HG02610 (cell line): ENCODE data around the gene DNAJC1.
"Not testable (repeated sequence)": the region's sequence is repeated elsewhere in the genome, so short reads cannot be mapped to it uniquely, and the experiment has no call there.

Experiments used
- ATAC-seq: cut with Tn5 transposase; IDR thresholded peaks from one replicate; pipeline ENCODE4 v1.9.1; 2021; ENCODE audit warnings: mild to moderate bottlenecking, moderate library complexity; ENCODE audit not compliant: unreplicated experiment

The DNAJC1 gene, protein sequence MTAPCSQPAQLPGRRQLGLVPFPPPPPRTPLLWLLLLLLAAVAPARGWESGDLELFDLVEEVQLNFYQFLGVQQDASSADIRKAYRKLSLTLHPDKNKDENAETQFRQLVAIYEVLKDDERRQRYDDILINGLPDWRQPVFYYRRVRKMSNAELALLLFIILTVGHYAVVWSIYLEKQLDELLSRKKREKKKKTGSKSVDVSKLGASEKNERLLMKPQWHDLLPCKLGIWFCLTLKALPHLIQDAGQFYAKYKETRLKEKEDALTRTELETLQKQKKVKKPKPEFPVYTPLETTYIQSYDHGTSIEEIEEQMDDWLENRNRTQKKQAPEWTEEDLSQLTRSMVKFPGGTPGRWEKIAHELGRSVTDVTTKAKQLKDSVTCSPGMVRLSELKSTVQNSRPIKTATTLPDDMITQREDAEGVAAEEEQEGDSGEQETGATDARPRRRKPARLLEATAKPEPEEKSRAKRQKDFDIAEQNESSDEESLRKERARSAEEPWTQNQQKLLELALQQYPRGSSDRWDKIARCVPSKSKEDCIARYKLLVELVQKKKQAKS

DNA sequence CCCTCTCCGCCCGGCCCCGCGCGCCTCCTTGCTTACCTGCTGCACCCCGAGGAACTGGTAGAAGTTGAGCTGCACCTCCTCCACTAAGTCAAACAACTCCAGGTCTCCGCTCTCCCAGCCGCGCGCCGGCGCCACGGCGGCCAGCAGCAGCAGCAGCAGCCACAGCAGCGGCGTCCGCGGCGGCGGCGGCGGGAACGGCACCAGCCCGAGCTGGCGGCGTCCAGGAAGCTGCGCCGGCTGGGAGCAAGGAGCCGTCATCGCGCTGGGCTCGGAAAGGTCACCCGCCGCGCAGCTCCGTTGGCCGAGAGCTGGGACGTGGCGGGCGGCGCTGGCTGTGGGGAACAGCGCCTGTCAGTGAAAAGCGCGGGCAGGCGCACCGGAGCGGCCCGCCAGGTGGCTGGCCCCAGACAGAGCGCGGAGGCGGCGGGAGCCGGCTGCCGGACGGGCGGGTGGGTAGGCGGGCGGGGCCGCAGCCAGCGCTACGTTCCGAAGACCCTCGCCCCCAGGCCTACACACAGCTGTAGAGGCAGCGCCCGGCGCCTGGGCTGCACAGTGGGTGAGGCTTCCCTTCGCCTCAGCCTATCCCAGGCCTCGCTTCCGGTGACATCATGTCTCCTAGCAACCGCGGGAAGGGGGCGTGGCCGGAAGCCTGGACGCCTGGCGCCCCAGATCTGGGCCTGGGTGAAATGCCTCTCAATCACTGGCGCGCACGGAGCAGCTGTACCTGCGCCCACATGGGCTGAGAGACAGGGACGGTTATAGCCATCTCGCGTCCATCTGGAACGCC lies at the start of gene DNAJC1:
DNAJC1 (minus strand) TSS at position 554 of the 787 bp plus-strand sequence; CDS start at position 258, 296 bp downstream.
- ATAC-seq, result peak; percentile 97

DNA sequence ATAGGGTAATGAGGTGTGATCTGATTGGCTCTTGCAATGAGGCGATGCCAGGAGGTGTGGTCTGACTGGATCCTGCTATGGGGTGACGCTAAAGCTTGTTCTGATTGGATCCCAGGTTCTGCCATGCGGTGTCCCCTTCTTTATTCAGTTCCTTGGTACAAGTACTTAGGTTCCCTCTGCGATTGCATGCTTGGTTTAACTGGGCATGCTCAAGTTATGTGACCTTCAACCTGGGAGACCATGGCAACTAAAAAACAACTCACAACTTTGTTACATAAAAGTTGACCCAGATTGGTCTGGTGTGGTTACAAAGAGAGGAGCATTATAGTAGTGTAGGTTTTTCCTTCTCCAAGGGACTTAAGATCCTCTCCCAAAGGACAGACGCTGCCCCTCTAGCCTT lies 49.5 kb upstream of the DNAJC1 start:
- no peak for ATAC-seq

DNA sequence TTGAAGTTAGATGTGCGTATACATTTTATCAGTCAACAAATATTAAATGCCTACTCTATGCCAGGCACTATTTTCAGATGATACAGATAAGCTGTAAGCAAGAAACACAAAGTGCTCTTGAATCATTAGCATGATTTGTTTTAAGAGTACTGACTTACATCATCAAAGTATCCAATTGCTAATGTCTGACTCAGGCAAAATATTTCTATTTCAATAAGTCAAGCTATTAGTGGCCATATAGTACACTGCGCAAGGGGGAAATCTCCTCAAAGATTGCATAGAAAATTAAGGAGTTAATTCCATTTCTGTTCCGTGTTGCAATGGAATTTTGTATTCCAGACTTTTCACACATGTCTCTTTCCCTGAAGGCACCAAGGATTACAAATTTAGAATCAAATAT lies 46.1 kb upstream of the DNAJC1 start:
- no peak for ATAC-seq

GRCh38 chr10:22047812-22048211 lies 44.3 kb upstream of the DNAJC1 start:
- ATAC-seq, result no peak

GRCh38 chr10:22043327-22043633 lies 39.8 kb upstream of the DNAJC1 start:
- no peak for ATAC-seq

- ATAC-seq, result no peak
These were observed 39.2 kb upstream of the DNAJC1 start for GRCh38 chr10:22042557-22043326.

DNA sequence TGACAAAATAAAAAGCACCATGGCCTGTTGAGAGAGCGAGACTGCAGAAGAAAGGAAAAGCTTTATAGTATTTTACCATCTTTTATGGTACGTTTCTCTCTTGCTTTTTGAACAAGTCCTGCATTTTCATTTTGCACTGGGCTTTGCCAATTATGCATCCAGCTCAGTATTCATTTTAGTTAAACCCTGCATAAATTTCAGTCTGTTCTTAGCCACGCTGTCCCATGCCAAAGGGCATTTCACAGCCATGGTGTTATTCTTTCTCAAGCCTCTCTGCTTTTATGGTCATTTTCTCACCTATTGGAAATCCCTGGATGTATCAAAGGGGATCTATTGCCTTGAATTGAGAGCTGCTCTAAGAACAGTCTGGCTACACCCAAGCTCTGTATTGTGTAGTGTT lies 30.8 kb upstream of the DNAJC1 start:
- ATAC-seq, result no peak

DNA sequence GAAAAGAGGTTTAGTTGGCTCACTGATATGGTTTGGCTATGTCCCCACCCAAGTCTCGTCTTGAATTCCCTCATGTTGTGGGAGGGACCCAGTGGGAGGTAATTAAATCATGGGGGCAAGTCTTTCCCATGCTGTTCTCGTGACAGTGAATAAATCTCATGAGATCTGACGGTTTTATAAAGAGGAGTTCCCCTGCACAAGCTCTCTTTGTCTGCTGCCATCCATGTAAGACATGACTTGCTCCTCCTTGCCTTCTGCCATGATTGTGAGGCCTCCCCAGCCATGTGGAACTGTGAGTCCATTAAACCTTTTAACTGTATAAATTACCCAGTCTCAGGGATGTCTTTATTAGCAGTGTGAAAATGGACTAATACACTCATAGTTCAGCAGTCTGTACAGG lies 28.7 kb upstream of the DNAJC1 start:
- ATAC-seq, result not testable (repeated sequence)

- ATAC-seq, result no peak
These were observed 26.9 kb upstream of the DNAJC1 start for GRCh38 chr10:22030421-22030820.

DNA sequence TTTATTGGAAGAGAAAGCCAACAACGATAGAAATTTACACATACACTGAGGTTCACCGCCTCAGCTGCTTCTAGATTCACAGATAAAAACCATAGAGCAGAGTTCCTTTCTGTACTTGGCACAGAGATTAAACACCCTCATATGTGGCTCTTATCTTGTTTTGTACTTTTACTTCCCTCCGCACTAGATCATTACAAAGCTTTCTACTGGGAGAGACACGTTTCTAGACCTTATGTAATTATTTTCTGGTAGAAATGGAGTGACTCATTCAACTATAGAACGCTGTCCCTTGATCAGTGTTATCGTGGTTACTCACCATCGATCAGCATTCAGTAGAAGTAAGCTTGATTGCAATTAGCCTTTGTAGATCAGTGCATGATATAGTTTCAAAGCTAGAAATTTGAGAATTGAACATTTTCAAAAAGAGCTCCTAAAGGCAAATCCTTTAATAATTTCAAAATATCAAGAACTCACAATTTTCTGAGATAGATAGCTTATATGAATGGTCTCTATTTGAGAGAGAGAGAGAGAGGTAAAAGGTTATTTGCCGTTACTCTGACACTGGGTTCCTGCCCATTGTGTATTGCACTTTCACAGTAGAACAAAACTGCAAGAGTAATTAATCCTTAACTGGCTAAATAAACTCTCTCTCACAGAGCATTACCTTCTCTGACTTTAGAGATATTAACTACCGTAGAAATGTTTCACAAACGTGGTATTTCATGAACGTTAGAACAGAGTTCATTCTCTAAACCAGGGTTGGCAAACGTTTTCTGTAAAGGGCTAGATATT lies 26.1 kb upstream of the DNAJC1 start:
- ATAC-seq, result no peak

- ATAC-seq, result no peak
These were observed 24.1 kb upstream of the DNAJC1 start for GRCh38 chr10:22027364-22028238.

GRCh38 chr10:22026287-22026686 lies 22.8 kb upstream of the DNAJC1 start:
- no peak for ATAC-seq

DNA sequence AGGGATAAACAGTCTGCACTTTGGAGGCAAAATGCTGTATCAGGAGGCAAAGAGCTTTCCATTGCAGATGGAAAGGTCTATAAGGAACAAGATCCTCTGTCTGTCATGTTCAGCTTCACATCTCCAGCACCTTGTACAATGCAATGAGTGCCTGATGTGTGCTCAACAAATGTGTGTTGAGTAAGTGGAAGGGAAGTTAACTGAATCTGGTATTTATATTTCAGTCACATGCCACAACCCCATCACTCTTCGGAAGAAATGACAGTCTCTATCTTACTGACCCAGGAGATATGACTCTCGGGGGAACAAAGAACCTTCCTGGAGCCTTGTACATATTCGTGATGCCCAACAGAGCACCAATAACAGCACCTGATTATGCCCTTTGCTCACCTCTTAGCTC lies 20.0 kb upstream of the DNAJC1 start:
- ATAC-seq, result no peak

GRCh38 chr10:22022257-22023032 lies 18.9 kb upstream of the DNAJC1 start:
- ATAC-seq, result no peak

DNA sequence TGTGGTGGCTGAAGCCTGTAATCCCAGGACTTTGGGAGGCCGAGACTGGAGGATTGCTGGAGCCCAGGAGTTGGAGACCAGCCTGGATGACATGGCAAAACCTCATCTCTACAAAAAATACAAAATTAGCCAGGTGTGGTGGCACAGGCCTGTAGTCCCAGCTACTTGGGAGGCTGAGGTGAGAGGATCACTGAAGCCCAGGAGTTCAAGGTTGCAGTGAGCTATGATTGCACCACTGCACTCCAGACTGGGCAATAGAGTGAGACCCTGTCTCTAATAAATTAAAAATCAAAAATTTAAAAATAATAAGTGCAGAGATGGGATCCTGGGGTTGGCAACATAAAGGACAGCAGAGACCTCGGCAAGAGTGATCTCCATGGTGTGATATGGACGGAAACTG lies 17.6 kb upstream of the DNAJC1 start:
- ATAC-seq, result not testable (repeated sequence)

DNA sequence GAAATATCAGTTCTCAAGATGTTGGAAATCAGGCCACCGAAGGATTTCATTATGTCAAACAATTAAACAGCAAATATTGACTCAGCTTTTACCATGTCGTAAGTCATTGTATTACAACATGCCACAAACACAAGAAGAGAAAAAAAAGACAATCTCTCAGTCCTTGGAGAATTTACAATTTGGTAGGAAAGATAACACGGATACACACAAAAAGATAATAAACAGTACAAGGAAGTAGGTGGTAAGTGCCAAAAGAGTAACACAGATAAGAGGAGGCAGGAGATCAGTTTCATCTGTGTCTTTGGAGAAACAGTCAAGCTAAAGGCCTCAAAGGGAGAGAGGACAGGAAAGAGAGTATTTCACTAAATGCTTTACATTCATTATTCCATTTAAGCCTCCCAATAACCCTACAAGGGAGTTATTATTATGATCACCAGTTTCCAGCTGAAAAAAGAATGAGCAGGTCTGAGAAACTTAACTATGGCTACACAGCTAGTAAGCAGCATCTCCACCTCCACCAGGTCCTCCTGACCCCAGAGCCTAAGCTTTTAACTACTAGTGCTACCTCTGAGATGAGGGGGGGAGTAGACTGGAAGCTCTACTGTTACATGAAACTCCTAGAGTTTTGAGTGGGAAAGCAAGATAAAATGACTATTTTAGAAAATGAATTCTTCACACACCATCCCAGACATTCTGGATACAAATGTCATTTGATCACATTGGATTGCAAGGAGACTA lies 13.9 kb upstream of the DNAJC1 start:
- ATAC-seq, result no peak

- no peak for ATAC-seq
These were observed 12.6 kb upstream of the DNAJC1 start for GRCh38 chr10:22016046-22016705.
